ENCODE results near the gene BTBD9.

The BTBD9 gene

DNA sequence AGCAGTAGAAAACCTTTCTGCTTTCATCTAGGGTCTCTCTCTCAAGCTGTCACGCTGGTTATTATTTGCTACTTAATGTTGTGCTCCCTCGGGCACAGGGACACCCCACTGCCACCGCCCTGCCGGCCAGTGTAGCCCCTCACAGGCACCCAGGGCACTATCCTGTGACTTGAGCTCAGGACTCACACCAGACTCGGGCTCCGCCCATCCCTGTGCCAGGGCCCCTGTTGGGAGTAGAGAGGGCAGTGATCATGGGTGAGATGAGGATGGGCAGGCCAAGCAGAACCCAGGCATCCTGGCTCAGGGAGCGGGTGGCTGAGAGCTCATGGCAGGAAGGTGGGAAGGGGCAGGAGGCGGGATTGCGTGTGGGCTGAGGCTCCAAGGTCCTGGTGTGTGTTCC lies 448.3 kb downstream of the BTBD9 start:
- in situ Hi-C loops (cut with HindIII; ENCODE audit: low pct_ligation_motif_present, low pct_unique_long_range_greater_than_20kb, low sequenced_read_pairs), result no loop called here
- DNase-seq, result no peak

DNA sequence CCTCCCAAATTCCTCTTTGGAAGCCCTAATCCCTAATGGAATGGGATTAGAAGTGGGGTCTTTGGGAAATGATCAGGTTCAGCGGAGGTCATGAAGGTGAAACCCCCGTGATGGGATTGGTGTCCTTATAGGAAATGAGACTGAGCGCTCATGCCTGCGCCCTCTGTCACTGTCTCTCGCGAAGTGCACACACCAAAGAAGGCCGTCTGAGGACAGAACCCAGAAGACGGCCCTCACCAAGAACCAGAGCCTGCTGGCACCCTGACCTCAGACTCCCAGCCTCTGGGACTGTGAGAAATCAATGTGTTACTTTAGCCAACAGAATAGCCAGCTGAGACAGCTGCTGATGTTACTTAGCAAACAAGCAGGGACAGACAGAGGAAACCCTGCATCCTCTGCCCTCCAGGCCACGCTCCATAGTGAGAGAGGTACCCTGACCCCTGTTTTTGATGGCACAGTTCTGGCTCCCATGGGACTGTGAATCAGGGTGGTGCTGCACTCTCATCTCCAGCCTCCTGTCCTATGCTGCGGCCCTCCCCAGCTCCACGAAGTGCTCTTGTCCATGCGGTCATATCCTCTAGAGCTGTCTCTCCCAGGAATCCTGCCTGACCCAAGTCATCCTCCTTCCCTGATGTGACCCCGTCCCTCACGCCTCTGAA lies 450.9 kb downstream of the BTBD9 start:
- in situ Hi-C loops (cut with HindIII; ENCODE audit: low pct_ligation_motif_present, low pct_unique_long_range_greater_than_20kb, low sequenced_read_pairs), result no loop called here
- no peak for DNase-seq

DNA sequence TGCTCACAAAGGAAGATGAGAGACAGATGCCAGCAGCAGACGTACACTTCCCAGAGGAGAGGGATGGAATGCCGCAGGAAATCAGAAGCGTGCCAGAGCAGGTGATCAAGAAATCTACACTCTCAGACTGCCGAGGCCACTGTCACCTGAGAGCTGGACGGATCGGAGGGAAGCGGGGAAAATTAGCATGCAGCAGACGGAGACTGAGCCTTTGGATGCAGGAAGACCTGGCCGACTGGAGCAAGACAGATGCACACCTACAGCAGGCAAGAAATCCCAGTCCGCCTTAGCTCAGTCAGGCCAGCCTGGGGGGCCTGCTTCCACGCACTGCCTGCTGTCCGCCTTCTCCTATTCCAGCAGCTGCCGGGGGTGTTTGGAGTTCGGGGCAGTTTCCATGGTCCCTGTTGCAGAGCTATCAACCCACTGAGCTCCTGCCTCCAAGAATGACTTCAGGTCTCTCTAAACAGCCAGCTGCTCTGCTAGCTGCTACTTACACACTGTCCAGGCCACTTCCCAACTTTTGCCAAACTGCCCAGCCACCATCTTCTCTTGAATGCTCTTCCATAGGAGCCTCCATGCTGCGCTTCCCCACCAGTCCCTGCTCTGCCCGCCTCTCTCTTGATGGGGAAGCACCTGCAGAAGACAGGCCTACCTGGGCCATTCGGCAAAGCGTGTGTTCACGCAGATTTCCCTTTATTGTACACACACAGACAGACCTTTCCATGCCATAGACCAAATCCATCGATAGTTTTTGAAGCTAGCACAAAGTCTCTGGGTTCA lies 451.7 kb downstream of the BTBD9 start:
- in situ Hi-C loops (cut with HindIII; ENCODE audit: low pct_ligation_motif_present, low pct_unique_long_range_greater_than_20kb, low sequenced_read_pairs), result no loop called here
- no peak for DNase-seq

DNA sequence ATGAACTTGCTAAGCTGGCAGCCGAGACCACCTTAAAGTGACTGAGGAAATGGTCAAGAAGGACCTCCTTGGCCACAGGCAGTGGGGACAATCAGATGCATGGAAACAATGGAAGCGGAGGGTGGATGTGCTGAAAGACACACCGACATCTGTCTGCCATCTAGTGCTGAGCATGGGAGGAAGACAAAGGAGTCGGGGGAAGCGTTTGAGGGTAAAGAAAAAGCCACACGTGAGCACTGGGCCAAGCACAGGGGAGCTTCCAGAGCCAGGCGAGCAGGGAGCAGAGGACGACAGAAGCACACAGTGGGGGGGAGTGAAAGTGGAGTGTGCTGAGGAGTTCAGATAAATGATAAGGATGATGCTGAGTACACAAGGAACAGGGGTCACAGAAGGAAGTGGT lies 452.4 kb downstream of the BTBD9 start:
- in situ Hi-C loops (cut with HindIII; ENCODE audit: low pct_ligation_motif_present, low pct_unique_long_range_greater_than_20kb, low sequenced_read_pairs), result no loop called here

DNA sequence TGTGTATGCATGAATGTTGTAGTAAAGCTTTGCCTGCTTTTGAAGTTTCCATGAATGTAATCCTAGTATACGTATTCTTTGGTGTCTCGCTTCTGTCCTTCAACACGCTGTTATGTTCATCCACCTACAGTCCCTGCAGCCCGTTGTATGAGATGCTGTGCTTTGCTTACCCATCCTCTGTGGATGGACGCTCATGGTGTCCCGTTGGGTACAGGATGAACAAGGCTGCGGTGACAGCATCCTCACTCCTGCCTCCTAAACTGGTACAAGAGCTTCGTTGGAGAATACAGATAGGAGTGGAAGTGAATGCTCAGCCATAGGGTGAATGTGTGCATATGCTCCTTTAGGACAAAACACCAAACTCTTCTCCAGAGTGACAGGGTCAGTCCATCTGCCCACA lies 454.0 kb downstream of the BTBD9 start:
- DNase-seq, result no peak
- in situ Hi-C loops (cut with HindIII; ENCODE audit: low pct_ligation_motif_present, low pct_unique_long_range_greater_than_20kb, low sequenced_read_pairs), result no loop called here

More for the DNA sequence above, 452.4 kb downstream of the BTBD9 start:
- no peak for DNase-seq

DNA sequence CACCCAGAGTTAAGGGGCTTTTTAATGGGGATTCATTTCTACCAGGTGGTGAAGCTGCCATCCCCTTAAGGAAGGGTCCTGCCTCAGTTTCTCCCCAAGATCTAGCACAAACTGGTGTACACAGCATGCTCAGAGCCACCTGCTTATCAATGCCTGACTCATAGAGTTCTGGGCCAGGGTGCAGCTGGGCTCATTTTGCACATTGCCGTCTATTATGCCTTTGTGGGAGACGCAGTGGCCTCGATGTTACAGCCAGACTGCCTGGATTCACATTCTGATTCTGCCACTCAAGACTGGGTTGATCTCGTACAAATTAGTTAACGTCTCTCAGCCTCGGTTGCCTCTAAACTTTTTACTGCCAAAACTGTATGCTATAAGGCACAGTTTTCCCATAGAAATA lies 454.5 kb downstream of the BTBD9 start:
- in situ Hi-C loops (cut with HindIII; ENCODE audit: low pct_ligation_motif_present, low pct_unique_long_range_greater_than_20kb, low sequenced_read_pairs), result no loop called here
- no peak for DNase-seq

DNA sequence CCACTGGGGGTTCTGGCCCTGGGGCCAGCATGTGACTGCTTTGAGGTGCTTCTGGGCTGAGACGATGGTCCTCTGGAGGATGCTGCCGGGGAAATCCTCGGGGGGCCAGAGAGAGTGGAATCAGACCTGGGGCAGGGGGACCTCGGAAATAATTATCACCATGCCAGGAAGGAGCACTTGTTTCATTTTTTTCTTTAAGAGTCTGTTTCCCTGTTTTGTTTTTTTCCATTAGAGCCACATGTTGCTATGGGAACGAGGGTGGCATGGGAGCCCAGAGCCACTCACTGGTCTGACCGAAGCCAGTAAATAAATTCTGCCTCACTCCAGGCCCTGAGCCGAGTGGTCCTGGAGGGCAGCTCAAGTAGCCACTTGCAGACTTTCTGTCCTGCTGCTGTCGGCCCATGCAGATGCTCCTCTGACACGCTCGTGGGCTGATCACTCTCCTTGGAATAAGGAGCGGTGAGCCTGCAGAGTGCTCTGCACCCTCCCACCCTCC lies 455.1 kb downstream of the BTBD9 start:
- in situ Hi-C loops (cut with HindIII; ENCODE audit: low pct_ligation_motif_present, low pct_unique_long_range_greater_than_20kb, low sequenced_read_pairs), result no loop called here
- no peak for DNase-seq

DNA sequence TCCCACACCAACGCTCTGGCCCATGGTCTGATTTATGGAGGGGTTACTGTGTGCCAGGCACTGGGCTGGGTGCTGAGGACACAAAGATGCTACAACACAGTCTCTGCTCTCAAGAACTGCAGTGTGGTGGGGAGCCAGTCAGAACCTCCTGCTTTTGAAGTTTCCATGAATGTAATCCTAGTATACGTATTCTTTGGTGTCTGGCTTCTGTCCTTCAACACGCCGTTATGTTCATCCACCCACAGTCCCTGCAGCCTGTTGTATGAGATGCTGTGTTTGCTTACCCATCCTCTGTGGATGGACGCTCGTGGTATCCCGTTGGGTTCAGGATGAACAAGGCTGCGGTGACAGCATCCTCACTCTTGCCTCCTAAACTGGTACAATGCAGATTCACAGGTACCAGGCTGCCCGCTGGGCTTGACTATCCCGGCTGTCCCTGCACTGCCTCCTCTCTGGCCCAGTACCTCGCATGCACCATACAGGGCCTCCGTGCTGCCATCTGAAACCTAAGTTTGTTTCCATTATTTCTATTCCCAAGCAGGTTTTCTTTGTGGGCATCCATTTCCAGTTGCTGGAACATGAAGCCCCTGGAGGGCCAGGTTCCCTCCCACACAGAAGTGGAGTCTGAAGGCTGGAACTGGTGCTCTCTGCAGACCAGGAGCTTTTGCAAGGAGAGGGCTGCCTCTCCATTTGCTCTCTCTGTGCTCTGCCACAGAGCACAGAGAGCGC lies 455.7 kb downstream of the BTBD9 start:
- DNase-seq, result no peak
- in situ Hi-C loops (cut with HindIII; ENCODE audit: low pct_ligation_motif_present, low pct_unique_long_range_greater_than_20kb, low sequenced_read_pairs), result no loop called here

DNA sequence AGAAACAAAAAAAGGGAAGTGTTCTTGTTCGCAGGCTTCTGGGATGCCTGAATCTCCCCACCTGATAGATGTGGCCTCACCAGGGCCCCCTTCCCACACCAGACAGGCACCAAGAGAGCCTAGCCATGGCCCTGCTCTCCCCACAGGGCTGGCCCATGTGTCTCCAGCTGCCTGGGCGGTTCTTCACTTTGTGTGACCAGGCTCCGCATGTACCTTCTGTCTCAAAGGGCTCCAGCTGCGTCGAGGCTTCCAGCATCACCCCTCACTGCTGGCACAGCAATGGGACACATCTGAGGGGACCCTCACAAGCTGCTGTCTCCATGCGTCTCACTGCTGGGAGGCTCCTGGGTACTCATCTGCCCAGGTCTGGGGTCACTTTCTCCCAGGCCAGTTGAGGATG lies 457.3 kb downstream of the BTBD9 start:
- no peak for DNase-seq
- in situ Hi-C loops (cut with HindIII; ENCODE audit: low pct_ligation_motif_present, low pct_unique_long_range_greater_than_20kb, low sequenced_read_pairs), result no loop called here

DNA sequence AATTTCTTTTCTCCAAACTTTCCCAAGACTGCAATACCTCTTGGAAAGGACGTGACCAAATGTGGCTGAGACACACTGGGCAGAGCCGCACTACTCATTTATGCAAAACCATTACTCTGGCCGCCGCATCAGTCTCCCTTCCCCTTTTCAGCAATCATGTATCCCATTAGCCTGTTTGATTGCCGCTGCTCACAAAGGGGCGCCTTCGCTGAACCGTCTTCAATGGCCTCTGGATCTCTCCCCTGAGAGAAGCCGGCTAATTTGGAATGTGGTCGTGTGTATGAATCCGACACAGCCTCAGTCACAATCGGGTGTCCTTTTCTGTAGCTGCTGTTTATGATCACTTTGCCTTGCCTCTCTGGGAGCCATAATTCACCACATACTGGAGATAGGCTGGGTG lies 459.1 kb downstream of the BTBD9 start:
- in situ Hi-C loops (cut with HindIII; ENCODE audit: low pct_ligation_motif_present, low pct_unique_long_range_greater_than_20kb, low sequenced_read_pairs), result no loop called here
- no peak for DNase-seq

DNA sequence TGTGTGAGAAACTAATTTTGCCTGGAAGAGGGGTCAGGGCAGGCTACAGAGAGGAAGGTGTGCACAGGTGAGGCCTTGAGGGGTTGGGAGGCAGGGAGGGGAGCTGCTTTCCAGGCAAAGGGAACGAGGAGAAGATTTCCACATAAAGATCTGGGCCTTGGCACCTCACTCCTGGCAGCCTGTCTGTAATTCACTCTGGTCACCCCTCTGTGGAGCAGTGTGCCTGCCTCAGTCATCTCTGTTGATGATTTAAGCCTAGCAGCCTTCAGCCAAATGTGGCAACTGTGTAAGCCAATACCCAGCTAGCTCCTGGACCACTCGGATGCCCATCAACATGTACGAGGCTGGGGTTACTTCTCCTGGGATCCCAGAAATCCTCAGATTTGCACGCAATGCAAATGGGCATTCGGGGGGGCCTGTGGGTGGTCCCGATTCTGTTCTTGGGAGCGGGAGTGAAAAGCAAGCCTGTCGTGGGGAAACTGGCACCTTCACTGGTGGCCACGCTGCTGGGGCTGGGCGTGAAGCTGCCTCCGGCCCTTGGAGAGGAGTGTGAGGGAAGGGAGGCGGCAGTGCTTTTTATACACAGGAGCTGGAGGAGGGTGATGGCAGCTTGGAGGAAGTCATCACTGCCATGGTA lies 459.8 kb downstream of the BTBD9 start:
- in situ Hi-C loops (cut with HindIII; ENCODE audit: low pct_ligation_motif_present, low pct_unique_long_range_greater_than_20kb, low sequenced_read_pairs), result no loop called here
- DNase-seq, result no peak

DNA sequence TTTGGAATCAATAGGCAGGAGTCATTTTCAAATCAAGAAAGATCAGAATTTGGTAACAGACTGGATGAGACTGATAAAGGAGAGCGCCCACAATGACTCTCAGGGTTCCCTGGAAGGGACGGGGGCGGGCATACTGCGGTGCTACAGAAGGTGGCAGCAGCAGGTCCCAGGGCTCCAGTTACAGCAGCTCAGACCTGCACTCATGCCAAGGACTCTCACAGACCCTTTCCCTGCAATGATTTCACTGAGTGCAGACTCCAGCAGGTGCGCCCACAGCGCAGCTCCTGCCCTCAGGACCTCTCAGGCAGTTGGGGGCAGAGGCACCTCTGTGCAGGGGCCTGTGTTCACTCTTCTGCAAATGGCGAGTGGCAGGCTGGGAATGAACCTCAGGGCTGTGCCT lies 460.4 kb downstream of the BTBD9 start:
- in situ Hi-C loops (cut with HindIII; ENCODE audit: low pct_ligation_motif_present, low pct_unique_long_range_greater_than_20kb, low sequenced_read_pairs), result no loop called here
- DNase-seq, result no peak

DNA sequence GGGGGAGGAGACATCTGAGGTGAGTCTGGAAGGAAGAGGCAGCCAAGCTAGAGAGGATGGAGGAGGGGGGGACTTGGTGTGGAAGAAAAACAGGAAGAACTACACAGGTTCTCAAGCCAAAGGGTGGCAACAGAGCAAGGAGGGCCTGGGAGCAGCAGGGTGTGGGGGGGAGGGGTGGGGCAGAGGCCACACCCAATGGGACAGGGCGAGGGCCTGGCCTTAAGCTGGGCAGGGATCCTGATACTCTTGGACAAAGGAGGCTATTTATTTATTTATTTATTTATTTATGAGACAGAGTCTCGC lies 461.2 kb downstream of the BTBD9 start:
- DNase-seq, result no peak
- in situ Hi-C loops (cut with HindIII; ENCODE audit: low pct_ligation_motif_present, low pct_unique_long_range_greater_than_20kb, low sequenced_read_pairs), result no loop called here

DNA sequence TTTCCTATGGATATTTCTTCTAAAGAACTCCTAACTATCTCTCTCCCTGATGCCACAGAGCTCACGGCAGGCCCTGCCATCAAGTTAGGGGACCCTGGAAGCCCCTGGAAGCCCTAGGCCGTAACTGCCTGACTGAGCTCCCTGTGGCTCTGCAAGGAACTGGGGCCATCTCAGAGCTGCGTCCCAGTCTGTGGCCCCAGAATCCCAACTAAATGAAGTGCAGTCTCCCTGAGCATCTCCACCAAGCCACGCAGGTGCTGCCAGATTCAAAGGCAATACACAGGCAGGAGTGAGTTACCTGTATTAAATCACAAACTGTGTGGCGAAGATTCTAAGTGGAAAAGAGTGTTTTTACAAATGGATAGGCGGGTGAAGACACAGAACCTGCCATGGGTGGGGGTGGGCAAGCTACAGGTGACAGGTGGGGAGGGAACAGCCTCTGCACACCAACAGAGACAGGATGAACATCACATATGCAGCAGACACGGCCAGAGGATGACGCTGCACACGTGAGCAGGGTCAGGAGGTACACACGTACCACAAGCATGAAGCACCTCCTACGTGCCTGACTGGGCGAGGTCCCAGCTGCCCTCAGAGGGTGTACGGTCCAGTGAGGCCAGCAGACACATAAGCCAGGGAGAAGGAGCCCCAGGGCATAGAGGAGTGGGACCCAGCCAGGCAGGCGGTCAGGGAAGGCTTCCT lies 461.7 kb downstream of the BTBD9 start:
- in situ Hi-C loops (cut with HindIII; ENCODE audit: low pct_ligation_motif_present, low pct_unique_long_range_greater_than_20kb, low sequenced_read_pairs), result no loop called here
- no peak for DNase-seq

DNA sequence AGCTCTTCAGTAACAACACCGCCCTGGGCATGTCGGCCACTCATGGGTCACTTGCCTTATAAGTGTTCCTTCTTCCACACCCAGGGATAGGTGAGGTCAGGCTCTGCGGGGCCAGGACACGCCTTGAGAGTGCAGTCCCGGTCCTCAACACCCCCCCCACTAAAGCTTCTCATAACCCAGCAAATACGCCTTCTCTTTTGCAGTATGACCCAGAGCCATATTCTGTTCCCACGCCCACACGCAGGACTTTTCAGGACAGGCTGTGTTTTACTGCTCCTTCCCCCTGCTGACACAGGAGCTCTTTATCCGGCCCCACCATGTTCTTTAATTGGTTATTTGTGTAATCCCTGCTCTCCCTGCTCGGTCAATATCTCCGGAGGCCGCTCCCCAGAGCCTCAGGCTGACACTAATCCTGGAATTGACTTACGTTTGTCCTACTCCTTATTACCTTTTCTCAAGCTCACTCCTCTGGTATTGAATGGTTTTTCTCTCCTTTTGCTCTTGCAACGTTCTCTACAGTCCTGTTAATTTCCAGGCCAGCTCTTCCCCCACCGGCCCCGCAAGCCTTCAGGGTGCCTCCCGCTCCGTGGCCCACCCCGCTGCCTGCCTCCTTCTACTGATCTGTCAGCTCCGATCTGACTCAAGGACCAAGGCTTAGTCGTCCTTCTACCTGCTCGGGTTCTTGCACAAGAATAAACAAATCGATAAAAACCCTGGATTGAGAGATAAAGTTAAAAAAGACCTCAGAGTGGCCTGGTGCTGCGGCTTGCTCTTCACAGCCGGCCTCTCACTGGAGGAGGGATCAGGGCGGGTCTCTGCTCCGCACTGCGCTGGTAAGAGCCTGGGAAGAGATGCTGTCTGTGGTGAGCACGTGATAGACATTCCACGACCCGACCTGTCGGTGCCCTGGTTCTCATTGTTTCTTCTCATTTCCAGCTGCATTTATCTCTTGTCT lies 462.7 kb downstream of the BTBD9 start:
- in situ Hi-C loops (cut with HindIII; ENCODE audit: low pct_ligation_motif_present, low pct_unique_long_range_greater_than_20kb, low sequenced_read_pairs), result no loop called here
- no peak for DNase-seq

DNA sequence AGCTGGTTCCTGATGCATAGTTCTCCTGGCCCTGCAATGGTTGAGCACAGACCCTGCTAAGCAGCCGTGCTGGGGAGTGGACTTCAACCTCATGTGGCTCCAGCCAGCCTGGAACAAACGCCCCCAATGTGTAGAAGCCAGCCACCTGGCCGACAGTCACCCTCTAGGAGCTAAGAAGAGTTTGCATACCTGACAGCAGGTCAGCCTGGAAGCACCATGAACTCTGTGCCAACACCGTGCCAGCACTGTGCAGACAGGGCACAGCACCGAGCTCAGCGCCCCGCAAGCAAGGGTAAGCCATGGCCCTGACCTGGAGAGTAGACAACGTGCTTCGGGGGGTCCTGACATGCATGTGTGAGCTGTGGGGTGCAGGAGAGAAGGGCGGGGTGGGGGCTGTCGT lies 463.9 kb downstream of the BTBD9 start:
- in situ Hi-C loops (cut with HindIII; ENCODE audit: low pct_ligation_motif_present, low pct_unique_long_range_greater_than_20kb, low sequenced_read_pairs), result no loop called here
- DNase-seq, result no peak

DNA sequence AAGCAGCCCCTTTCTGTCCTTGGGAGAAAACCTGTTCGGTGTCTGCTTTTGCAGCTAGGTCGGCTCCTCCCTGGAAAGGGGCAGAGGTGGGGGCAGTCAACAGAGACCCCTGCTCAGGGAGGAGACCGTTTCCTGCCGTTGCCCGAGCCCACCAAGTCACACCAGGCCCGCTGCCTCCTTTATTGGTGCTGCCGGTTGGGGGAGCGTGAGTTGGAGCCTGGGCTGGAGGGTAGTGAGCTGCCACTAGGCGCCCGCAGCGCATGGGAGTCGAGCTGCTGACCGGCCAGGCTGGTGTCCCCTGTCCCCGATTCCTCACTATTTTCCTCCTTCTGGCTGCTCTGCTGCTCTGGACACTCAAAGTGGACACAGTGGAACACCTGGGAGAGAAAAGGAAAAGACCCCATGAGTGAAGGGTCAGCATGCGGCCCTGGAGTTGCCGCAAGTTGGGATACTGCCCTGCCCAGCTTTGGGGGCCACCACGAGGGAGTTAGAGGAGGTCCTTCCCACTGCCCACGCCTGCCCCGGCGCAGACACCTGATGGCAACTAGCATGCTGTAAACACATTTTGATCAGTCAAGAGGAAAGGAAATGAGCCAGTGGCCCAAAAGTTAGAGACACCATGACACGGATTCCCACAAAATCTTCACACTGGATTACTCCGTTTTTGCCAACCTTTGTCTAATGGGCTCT lies 464.8 kb downstream of the BTBD9 start:
- DNase-seq, result no peak
- in situ Hi-C loops (cut with HindIII; ENCODE audit: low pct_ligation_motif_present, low pct_unique_long_range_greater_than_20kb, low sequenced_read_pairs), result no loop called here

Data from ACHN (cell line).